ENCODE results near the gene ANKRD63.

Gene ANKRD63

DNA sequence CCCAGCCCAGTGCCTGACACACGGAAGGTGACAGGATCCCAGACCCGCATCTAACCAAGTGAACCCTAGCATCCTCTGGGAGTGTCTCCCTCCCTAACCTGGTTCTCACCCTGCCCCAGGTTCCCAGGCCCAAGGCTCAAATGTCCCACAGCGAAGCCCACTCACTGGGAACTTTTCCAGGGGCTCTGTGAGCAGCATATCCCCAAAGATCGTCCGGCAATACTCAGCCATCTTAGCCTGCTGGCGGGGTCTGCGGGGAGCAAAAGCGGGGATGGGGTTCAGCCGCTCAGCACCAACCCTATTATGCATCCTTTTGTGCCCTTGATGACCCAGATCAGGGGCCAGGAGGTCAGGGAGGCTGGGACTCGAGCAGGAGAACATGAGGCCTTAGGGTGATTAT lies 14.5 kb upstream of the ANKRD63 start:
- TF ChIP-seq, protein P1, sequence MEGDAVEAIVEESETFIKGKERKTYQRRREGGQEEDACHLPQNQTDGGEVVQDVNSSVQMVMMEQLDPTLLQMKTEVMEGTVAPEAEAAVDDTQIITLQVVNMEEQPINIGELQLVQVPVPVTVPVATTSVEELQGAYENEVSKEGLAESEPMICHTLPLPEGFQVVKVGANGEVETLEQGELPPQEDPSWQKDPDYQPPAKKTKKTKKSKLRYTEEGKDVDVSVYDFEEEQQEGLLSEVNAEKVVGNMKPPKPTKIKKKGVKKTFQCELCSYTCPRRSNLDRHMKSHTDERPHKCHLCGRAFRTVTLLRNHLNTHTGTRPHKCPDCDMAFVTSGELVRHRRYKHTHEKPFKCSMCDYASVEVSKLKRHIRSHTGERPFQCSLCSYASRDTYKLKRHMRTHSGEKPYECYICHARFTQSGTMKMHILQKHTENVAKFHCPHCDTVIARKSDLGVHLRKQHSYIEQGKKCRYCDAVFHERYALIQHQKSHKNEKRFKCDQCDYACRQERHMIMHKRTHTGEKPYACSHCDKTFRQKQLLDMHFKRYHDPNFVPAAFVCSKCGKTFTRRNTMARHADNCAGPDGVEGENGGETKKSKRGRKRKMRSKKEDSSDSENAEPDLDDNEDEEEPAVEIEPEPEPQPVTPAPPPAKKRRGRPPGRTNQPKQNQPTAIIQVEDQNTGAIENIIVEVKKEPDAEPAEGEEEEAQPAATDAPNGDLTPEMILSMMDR (IDR thresholded peaks at IDR 0.05) = no peak

DNA sequence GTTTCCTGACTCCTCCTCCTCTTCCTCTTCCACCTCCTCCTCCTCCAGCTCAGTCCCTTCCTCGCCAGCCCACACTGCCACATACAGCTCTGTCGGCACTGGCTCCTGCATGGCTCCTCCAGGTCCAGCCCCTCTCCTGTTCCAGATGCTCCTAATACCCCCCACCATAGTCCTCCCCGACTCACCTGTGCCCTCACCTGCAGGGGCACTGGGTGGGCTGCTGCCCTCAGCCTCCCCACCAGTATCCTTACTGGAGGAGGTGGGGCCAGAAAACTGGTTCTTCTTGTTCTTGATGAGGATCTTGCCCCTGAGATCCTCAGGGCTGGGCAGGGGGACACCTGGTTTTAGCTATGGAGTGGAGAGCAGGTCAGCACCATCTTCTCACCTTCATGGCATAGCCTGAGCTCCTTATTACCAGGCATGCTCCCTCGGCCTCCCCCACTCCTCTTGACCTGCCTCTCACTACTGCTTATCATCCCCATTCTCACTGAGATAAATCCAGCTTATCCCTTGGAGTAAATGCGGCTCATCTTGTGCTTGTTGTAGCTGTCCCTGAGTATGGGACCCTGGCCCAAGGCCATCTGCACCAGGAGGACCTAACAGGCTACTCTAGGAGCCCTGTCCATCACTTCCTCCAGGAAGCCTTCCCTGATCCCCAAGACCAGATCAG lies 13.8 kb upstream of the ANKRD63 start:
- TF ChIP-seq, protein P1 (IDR thresholded peaks at IDR 0.05) = no peak

DNA sequence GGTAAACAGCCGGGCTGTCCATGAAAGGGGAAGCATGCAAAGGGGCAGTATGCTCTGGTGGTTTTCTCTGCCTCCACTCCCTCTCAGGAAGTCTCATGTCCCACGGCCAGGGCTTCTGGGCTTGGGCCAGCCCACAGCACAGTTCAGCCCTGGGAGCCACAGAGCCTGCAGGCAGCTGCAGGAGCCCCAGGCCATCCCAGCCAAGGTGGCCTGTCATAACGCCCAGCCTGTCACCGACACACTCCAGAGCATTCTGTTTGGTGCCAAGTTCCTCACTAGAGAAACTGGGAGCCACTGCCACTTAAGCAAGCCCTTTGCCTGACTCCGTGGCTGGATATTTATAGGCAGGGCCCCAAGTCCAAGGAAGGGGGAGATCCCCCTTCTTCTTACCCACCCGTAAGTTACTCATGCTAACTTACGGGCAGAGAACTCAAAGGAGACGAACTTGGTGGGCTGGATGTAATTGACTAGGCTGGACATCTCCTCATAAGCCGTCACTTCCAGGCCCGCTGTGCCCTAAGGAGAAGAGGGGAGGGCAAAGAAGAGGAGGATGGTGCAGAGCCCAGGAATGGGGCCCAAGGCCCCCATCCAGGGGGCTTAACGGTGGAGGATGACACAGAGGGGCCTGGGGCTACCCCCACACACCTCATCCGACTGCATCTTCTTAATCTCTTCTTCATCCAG lies 13.2 kb upstream of the ANKRD63 start:
- TF ChIP-seq, protein P1 (IDR thresholded peaks at IDR 0.05) = no peak

DNA sequence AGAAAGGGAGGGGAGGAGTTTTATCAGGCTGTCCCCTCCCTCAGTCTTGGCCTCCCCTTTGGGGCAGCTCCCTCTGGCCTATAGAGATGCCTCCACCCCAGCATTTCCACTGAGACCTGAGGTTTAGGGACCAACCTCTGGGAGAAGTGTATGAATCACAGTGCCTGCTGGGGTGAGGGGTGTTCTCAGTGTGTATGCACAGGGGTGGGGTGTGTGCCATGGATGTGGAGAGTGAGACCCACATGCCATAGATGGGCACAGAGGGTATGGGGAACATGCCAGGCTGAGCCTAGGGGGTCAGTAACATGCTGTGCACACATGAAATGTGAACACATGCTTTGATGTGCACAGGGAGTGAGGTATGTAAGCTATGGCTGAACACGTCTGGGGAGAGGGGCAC lies 12.4 kb upstream of the ANKRD63 start:
- TF ChIP-seq, protein P1 (IDR thresholded peaks at IDR 0.05) = no peak

DNA sequence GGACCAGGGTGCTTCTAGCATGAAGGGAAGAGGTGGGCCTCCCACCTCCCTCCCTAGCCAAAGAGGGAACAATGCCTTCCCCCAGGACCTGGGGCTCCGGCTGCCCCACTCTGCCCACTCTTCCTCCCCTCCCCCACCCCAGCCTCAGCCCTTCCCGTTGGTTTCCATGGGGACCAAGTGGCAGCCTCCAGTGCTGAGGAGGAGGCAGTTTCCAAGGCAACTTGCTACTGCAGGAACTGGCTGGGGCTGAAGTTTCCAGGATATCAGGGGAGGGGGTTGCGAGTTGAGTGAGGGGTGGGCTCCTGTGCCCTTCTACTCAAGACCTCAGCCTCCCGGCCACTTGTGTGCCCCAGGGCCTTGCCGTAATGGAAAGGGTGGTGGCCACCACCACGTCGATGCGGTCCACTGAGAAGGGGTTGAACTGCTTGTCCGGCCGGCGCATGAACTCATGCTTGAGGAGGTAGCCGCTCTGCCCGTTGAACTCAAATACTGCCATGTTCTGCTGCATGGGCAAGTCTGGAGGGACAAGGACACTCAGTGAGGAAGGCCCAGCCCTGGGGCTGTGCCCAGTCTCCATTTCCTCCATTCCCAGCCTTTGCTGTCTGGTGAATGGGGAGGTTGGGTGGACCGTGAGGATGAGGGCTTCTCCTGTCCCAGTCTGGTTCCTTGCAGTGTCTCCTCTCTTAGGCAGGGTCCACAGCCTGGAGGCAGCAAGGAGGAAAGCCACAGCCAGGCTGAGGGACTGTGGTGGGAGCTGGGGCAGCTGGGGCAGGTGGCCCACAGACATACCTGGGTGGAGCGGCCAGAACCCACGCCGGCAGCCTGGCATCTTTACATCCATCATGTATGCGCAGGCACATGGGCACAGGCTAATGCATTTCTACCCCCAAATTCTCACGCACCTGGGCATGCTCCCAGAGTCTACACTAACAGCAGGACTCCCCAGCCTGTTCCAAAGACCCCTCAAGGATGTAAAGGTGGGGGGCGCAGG lies 11.3 kb upstream of the ANKRD63 start:
- TF ChIP-seq, protein P1 (IDR thresholded peaks at IDR 0.05) = no peak

DNA sequence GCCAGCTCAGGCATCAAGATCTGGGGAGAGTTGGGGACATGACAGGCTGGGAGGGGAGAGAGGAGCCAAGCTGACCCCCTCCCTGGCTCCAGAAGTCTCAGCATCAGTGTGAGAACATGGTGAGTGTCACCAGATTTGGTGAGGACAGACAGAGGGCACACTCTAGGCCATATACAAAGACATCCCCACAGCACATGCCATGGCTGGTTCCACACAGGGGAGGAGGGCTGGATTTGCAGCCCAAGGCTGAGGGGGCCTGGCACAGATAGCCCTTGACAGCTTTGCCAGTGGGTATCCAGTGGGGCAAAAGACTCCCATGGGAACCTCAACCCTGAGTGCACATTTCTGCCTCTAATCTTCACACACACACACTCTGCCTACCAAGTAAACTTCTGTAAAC lies 10.1 kb upstream of the ANKRD63 start:
- TF ChIP-seq, protein P1 (IDR thresholded peaks at IDR 0.05) = no peak

DNA sequence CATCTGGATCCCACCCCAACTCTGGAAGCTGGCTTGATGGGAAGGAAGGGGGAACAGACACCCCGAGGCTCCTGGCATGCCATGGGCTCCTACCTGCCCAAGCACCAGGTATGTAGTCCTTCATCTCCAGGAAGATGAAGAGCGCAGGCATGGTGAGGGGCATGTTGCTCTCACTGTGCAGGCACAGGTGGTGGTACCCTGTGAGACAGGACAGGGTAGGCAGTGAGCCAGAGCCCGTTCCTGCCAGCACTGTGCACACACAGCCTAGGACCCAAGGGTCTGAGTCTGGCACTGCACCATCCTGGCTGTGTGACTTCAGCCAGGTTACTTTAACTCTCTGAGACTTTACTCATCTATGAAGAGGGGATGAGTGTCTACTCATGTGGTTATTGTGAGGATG lies 9.4 kb upstream of the ANKRD63 start:
- TF ChIP-seq, protein P1 (IDR thresholded peaks at IDR 0.05) = no peak
